Measurements from ENCODE around the gene SLC34A3.

Gene SLC34A3

DNA sequence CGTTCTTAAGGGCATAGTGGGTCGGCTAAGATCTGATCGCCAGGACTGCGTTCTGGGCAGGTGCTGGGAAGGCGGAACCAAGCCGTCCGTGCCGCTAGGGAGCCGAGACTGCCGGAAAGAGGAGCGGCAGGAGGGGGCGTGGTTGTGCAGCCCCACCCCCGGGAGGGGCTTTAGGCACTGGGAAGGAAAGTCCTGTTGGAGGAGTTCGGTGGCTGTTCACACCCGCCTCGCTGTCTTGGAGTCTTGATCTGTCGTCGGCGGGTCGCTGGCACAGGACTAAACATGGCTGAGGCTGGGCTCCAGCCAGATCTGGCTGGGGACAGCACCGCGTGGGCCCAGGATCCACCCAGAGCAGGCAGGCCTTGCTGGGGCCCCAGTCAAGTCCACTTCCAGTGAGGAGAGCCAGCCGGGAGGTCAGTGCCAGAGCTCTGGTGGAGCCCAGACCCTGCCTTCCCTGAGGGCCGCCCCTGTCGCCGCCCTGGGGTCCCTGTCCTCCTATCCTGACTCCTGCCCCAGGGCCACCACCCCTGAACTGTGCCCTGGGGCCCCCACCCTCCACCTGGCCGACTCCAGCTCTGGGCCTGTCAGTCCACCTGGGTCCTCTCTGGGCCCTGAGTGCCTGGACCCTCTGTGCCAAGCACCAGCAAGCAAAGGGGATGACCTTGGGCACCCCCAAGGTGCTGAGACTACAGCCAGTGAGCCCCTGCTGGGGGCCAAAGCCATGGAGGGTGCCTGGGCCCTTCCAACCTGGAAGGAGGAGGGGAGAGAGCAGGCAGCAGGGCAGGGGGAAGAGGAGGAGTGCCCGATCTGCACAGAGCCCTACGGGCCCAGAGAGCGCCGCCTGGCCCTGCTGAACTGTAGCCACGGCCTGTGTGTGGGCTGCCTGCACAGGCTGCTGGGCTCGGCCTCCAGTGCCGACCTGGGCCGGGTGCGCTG lies 13.2 kb upstream of the SLC34A3 start:
- Histone ChIP-seq H3K36me3 (ENCODE audit: control insufficient read depth, insufficient read depth, low read length) (peaks cover 10% of the 10 kb centered on the region), H3K27ac (ENCODE audit: insufficient read depth, low read depth, low read length, poor library complexity, severe bottlenecking) (no peak overlapping the region), H3K4me3 (ENCODE audit: insufficient read depth, low read depth, low read length) (no peak overlapping the region), H3K27me3 (ENCODE audit: control insufficient read depth, insufficient read depth, low read length, poor library complexity, severe bottlenecking) (peaks cover 15% of the 10 kb centered on the region), H3K9me3 (ENCODE audit: control insufficient read depth, low read length) (no peaks in the 10 kb centered on the region), H3K4me1 (ENCODE audit: control insufficient read depth, insufficient read depth, low read length) (no peaks in the 10 kb centered on the region)
- WGBS, 2 experiments: 61 to 62% methylated on average over 36 of the region's 36 CpGs

DNA sequence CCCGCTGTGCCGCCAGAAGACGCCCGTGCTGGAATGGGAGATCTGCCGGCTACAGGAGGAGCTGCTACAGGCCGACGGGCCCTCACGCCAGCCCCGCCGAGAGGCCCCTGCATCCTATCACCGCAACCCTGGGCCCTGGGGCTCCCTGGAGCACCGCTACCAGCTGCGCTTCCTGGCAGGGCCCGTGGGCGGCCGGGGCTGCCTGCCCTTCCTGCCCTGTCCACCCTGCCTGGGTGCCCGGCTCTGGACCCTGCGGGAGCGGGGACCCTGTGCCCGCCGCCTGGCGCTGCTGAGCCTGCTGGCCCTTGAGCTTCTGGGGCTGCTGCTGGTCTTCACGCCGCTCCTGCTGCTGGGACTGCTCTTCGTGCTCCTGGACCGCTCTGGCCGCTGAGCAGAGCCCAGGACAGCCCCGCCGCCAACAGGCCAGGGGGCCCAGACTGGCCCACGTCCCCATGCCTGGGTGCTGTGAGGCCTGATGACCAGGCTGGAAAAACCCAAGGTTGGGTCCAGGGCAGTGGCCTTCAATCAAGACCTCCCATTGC lies 12.4 kb upstream of the SLC34A3 start:
- H3K4me1 ChIP-seq (ENCODE audit: control insufficient read depth, insufficient read depth, low read length): no peaks in the 10 kb centered on the region
- WGBS, 2 experiments: 95 to 96% methylated on average over 30 of the region's 30 CpGs
- no peaks in the 10 kb centered on the region for H3K9me3 ChIP-seq (ENCODE audit: control insufficient read depth, low read length)
- peaks cover 10% of the 10 kb centered on the region for H3K36me3 ChIP-seq (ENCODE audit: control insufficient read depth, insufficient read depth, low read length)
- H3K27me3 ChIP-seq (ENCODE audit: control insufficient read depth, insufficient read depth, low read length, poor library complexity, severe bottlenecking): peaks cover 22% of the 10 kb centered on the region
- no peak overlapping the region for H3K27ac ChIP-seq (ENCODE audit: insufficient read depth, low read depth, low read length, poor library complexity, severe bottlenecking)
- H3K4me3 ChIP-seq (ENCODE audit: insufficient read depth, low read depth, low read length): no peak overlapping the region

DNA sequence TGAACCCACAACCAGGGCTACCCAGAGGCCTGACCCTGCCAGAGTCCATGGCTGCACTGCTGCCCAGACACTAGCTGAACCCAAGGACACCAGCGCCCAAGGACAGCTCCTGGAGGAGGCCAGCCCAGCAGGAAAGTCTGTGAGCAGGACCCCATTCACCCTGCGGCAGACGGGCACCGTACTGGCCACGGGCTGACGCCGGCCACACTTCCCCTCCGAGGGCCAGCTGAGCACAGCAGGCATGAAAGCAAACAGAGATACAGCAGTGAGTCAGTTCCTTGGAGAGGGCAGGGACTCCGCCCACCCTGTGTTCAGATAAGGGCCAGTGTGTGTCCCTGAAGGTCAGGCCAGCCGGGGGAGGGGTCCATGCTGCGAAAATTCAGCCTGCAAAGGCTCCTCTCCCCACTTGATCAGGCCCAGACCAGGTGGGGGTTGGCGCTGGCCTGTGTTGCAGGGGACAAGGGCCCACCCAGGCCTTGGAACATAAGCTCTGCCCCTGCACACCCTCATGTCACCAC lies 11.9 kb upstream of the SLC34A3 start:
- Histone ChIP-seq H3K4me1 (ENCODE audit: control insufficient read depth, insufficient read depth, low read length) (no peaks in the 10 kb centered on the region), H3K36me3 (ENCODE audit: control insufficient read depth, insufficient read depth, low read length) (peaks cover 10% of the 10 kb centered on the region), H3K9me3 (ENCODE audit: control insufficient read depth, low read length) (no peaks in the 10 kb centered on the region), H3K4me3 (ENCODE audit: insufficient read depth, low read depth, low read length) (no peak overlapping the region), H3K27me3 (ENCODE audit: control insufficient read depth, insufficient read depth, low read length, poor library complexity, severe bottlenecking) (peaks cover 22% of the 10 kb centered on the region), H3K27ac (ENCODE audit: insufficient read depth, low read depth, low read length, poor library complexity, severe bottlenecking) (no peak overlapping the region)
- WGBS, 2 experiments: 71 to 82% methylated on average over 12 of the region's 12 CpGs

DNA sequence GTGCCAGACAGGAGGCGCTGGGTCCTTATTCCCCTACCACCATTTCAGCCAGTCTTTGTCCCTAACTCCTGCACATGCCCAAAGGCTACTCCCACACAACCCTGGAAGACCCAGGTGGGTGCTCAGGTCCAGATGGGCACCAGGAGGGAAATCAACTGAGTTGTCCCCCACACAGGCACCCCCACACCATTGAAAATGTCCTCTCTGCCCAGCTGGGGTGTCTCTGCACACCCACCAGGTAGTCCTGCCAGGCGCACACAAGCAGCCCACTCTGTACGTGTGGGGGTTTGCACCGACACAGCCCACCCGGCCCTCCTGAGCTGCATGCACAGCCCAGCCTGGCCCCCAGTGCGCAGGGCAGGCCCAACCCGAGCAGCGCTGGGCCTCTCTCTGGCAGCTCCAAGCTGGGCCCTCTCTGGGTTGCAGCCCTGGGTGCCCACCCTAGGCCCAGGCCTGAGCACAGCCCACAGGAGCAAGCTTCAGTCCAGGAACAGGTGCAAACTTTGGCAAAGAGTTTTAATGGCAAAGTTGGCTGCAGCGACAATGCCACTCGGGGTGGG lies 10.9 kb upstream of the SLC34A3 start:
- Histone ChIP-seq H3K4me3 (ENCODE audit: insufficient read depth, low read depth, low read length) (no peak overlapping the region), H3K36me3 (ENCODE audit: control insufficient read depth, insufficient read depth, low read length) (peaks cover 5% of the 10 kb centered on the region), H3K9me3 (ENCODE audit: control insufficient read depth, low read length) (no peaks in the 10 kb centered on the region), H3K27me3 (ENCODE audit: control insufficient read depth, insufficient read depth, low read length, poor library complexity, severe bottlenecking) (peaks cover 22% of the 10 kb centered on the region), H3K4me1 (ENCODE audit: control insufficient read depth, insufficient read depth, low read length) (no peaks in the 10 kb centered on the region), H3K27ac (ENCODE audit: insufficient read depth, low read depth, low read length, poor library complexity, severe bottlenecking) (no peak overlapping the region)
- WGBS, 2 experiments: 95 to 96% methylated on average over 10 of the region's 10 CpGs

DNA sequence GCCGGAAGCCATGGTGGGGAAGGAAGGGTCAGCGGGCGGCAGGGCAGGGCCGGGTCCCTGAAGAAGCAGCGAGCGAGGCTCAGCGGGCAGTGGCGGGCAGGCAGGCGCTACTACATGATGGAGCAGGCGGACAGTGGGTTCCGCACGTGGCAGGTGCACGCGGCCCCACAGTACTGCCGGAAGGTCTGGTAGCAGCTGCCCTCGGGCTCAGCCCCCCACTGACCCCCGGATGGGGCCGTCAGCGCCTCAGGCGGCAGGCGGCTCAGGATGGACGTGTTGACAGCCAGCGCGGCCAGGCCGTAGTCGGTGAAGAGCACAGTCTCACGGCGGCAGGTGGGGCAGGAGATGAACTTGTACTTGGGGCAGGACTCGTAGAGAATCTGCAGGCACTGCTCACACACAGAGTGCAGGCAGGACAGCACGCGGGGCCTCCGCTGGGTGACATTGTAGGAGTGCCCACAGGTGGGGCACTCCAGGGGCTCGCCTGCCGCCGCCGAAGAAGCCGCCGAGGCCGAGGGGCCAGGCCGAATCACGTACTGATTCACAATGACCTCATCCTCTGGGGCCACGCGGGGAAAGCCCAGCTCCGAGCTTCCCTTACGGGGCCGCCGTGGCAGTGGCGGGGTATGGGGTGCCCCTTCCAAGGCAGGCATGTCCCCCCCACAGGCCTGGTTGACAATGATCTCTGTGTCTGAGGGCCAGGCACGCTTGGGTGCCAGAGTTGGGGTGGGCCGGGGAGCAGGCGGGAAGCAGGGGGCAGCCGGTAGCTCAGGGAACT lies 10.2 kb upstream of the SLC34A3 start:
- no peak overlapping the region for H3K4me3 ChIP-seq (ENCODE audit: insufficient read depth, low read depth, low read length)
- H3K27ac ChIP-seq (ENCODE audit: insufficient read depth, low read depth, low read length, poor library complexity, severe bottlenecking): no peak overlapping the region
- H3K9me3 ChIP-seq (ENCODE audit: control insufficient read depth, low read length): no peaks in the 10 kb centered on the region
- H3K4me1 ChIP-seq (ENCODE audit: control insufficient read depth, insufficient read depth, low read length): no peaks in the 10 kb centered on the region
- peaks cover 1% of the 10 kb centered on the region for H3K36me3 ChIP-seq (ENCODE audit: control insufficient read depth, insufficient read depth, low read length)
- H3K27me3 ChIP-seq (ENCODE audit: control insufficient read depth, insufficient read depth, low read length, poor library complexity, severe bottlenecking): peaks cover 22% of the 10 kb centered on the region
- WGBS, 2 experiments: 93% methylated on average over 52 of the region's 52 CpGs

DNA sequence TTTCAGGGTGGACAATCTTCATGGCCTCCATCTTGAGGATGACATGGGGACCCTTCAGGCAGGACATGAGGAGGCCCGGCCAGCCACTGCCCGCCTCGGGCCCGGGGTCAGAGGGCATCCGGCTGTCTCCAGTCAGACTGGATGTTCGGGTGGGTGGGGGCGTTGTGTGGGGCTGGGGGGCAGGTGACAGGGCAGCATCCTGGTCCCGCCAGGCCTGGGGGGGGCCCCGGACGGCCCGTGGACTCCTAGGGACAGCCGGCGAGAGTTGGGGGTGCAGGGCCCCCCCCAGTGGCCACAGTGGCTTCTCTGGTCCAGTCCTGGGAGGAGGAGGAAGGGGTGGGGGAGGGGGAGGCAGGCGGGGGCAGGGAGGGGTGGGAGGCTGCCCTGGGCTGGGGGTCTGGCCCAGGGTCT lies 9.6 kb upstream of the SLC34A3 start:
- WGBS, 2 experiments: 82 to 85% methylated on average over 13 to 14 of the region's 14 CpGs
- no peaks in the 10 kb centered on the region for H3K36me3 ChIP-seq (ENCODE audit: control insufficient read depth, insufficient read depth, low read length)
- H3K27me3 ChIP-seq (ENCODE audit: control insufficient read depth, insufficient read depth, low read length, poor library complexity, severe bottlenecking): peaks cover 22% of the 10 kb centered on the region
- no peaks in the 10 kb centered on the region for H3K9me3 ChIP-seq (ENCODE audit: control insufficient read depth, low read length)
- no peak overlapping the region for H3K4me3 ChIP-seq (ENCODE audit: insufficient read depth, low read depth, low read length)
- H3K4me1 ChIP-seq (ENCODE audit: control insufficient read depth, insufficient read depth, low read length): no peaks in the 10 kb centered on the region
- H3K27ac ChIP-seq (ENCODE audit: insufficient read depth, low read depth, low read length, poor library complexity, severe bottlenecking): no peak overlapping the region

DNA sequence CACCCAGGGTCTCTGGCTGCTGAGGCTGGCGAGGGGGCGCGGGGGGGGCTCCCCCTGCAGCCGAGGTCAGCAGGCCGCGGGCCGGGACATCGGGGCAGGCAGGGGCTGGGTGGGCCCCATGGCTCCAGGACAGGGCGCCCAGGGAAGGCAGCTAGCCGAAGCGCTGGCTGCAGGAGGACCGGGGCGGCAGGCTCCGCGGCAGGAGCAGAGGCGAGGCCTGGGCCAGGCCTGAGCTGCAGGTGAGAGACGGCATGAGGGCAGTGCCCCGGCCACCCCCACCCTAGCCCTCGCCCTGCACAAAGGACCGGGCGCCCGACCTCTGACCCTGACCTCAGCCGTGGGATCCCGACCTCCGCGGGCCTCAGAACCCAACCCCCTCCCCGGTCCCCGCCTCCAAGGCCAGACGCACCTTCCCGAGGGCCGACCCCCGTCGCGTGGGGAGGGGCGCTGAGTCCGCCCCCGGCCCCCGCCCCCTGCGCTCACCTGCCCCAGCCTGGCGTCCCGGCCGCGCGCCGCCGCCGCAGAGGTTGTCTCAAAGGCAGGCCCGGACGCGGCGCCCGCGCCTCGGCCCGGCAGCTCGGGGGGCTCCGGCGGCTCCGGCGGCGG lies 9.1 kb upstream of the SLC34A3 start:
- Histone ChIP-seq H3K36me3 (ENCODE audit: control insufficient read depth, insufficient read depth, low read length) (no peaks in the 10 kb centered on the region), H3K27me3 (ENCODE audit: control insufficient read depth, insufficient read depth, low read length, poor library complexity, severe bottlenecking) (peaks cover 22% of the 10 kb centered on the region), H3K4me3 (ENCODE audit: insufficient read depth, low read depth, low read length) (peak overlapping the region; percentile 29), H3K27ac (ENCODE audit: insufficient read depth, low read depth, low read length, poor library complexity, severe bottlenecking) (no peak overlapping the region), H3K9me3 (ENCODE audit: control insufficient read depth, low read length) (no peaks in the 10 kb centered on the region), H3K4me1 (ENCODE audit: control insufficient read depth, insufficient read depth, low read length) (no peaks in the 10 kb centered on the region)
- 5% methylated on average over 61 of the region's 61 CpGs for WGBS, 2 experiments

DNA sequence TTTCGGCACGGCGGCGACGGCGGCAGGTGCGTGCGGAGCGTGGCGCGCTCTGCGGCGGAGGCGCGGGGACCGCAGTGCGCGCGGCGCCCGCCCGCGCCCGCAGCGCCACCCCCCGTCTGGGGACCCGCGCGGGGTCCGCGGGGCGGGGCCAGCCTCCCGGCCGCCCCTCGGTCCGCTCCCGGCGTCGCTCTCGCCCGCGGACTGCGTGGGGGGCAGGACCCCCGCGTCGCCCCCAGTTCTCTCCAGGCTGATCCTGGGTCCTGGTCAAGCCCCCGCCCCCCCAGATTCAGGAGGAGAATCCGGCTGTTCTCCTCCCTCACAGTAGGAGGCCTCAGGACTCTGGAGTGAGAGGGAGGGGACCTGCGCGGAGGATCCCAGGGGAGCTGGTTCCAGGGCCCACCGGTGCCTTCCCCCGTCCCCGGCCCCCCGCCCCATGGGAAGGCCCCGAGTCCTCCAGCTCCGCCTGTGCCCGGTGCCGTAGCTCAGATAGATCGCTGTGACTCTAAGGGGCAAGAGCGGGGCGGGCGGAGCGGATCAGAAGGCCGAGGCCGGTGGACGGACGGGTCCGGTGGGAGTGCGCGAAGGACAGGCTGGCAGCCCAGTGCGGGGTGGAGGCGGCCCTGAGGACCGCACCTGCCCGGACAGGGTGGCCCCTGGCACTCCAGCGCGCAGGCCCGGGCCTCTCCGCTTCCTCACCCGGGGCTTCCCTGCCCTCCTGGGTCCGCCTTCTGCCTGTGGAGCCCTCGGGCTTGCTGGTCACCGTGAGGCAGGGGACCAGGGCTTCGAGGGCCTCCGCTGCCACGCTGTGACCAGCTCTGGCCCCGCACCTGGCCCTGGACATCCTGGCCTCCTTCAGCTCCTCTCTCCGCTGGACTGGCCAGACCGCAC lies 8.3 kb upstream of the SLC34A3 start, which contains the start of gene RNF208:
RNF208 (minus strand) TSS at position 51 of the 888 bp plus-strand sequence. CDS start 1,028 bp downstream, outside the sequence.
- Histone ChIP-seq H3K4me1 (ENCODE audit: control insufficient read depth, insufficient read depth, low read length) (no peaks in the 10 kb centered on the region), H3K4me3 (ENCODE audit: insufficient read depth, low read depth, low read length) (peak within 1 kb of the TSS; percentile 86), H3K27ac (ENCODE audit: insufficient read depth, low read depth, low read length, poor library complexity, severe bottlenecking) (no peak within 1 kb of the TSS), H3K27me3 (ENCODE audit: control insufficient read depth, insufficient read depth, low read length, poor library complexity, severe bottlenecking) (peaks cover 22% of the 10 kb centered on the region), H3K36me3 (ENCODE audit: control insufficient read depth, insufficient read depth, low read length) (no peaks in the 10 kb centered on the region), H3K9me3 (ENCODE audit: control insufficient read depth, low read length) (no peaks in the 10 kb centered on the region)
- 7 to 8% methylated on average over 88 of the region's 88 CpGs for WGBS, 2 experiments
